Lung (tissue), 12 donors: Measurements from ENCODE around the gene CDC42EP3. TPM values are rescaled to one million over a fixed set of nuclear protein-coding genes. Genes with fewer than 3 reads are reported as not detected.

Experiments used
- ATAC-seq: fragments of 200-7000 bp; cut with Tn5 transposase; one replicate; pipeline ENCODE4 v1.9.1; 2020; ENCODE audit warnings: moderate number of reproducible peaks; ENCODE audit not compliant: insufficient read depth, low FRiP score
- DNase-seq, 3 donors: peaks; one replicate each; pipeline ENCODE4 v3.0.0-alpha.2; 2013 to 2017
- H3K27ac ChIP-seq, 2 donors: one replicate each; pipeline ENCODE4 v1.5.1; 2013; ENCODE audit warnings: mild to moderate bottlenecking in 2 of 2, moderate library complexity in 2 of 2, control low read depth in 1 of 2, inconsistent platforms in 1 of 2, low read depth in 1 of 2, low read length in 1 of 2
- H3K27me3 ChIP-seq, 3 donors: one replicate each; pipeline ENCODE4 v1.5.1; 2013; ENCODE audit warnings: low read length in 2 of 3; ENCODE audit not compliant: control insufficient read depth in 3 of 3, insufficient read depth in 3 of 3
- H3K36me3 ChIP-seq, 4 donors: one replicate each; pipeline ENCODE4 v1.5.1; 2013; ENCODE audit warnings: low read length in 4 of 4, mild to moderate bottlenecking in 1 of 4, moderate library complexity in 1 of 4; ENCODE audit not compliant: control insufficient read depth in 4 of 4, insufficient read depth in 4 of 4
- H3K4me1 ChIP-seq, 5 donors: one replicate each; pipeline ENCODE4 v1.5.1; 2013; ENCODE audit warnings: low read length in 5 of 5, mild to moderate bottlenecking in 2 of 5, moderate library complexity in 1 of 5; ENCODE audit not compliant: control insufficient read depth in 5 of 5, insufficient read depth in 5 of 5
- H3K4me3 ChIP-seq: one replicate; pipeline ENCODE4 v1.5.1; 2013; ENCODE audit warnings: mild to moderate bottlenecking, control low read depth, moderate library complexity
- H3K9ac ChIP-seq, 2 donors: one replicate each; pipeline ENCODE4 v1.5.1; 2013; ENCODE audit warnings: low read length in 2 of 2, control low read depth in 1 of 2; ENCODE audit not compliant: insufficient read depth in 1 of 2
- H3K9me3 ChIP-seq, 4 donors: one replicate each; pipeline ENCODE4 v1.5.1; 2013; ENCODE audit warnings: low read length in 3 of 4, mild to moderate bottlenecking in 1 of 4, moderate library complexity in 1 of 4; ENCODE audit not compliant: control insufficient read depth in 4 of 4, insufficient read depth in 3 of 4
- CTCF ChIP-seq: IDR thresholded peaks from 2 replicates; pipeline ENCODE4 v1.5.1; 2012; ENCODE audit warnings: mild to moderate bottlenecking; ENCODE audit errors: control extremely low read depth, extremely low read depth
- WGBS, 2 donors: extraction: QIAGEN DNeasy Blood & Tissue Kit; methylation state at CpG; one replicate each; pipeline ENCODE4 v1.1.7; 2013; 5-methylcytosine and 5-hydroxymethylcytosine counted together
- polyA plus RNA-seq, 2 donors: library from polyadenylated mRNA; stranded (reverse); fragments of 200-250 nt; gene quantifications; one replicate each; pipeline ENCODE4 v1.2.1, GENCODE V29; 2013
- total RNA-seq, 2 donors: library from RNA; depleted of rRNA in 1 of 2; stranded (reverse); fragments of >200 nt in 1 of 2; gene quantifications; one replicate each; pipeline ENCODE4 v1.2.1, GENCODE V29; 2014 to 2021
- donor health status: control.
- donor health status: control.
- donor health status: Bipolar disorder and iron deficiency.
- donor health status: healthy.
- donor health status: DM: yes; HTN: yes; CAD: no.

Gene CDC42EP3
- total and polyA plus RNA-seq, 4 donors, result 22.9 to 59.0 (median 38.0) TPM

- Histone ChIP-seq H3K9ac (no peak overlapping the region), H3K4me3 (no peak overlapping the region), H3K4me1 (peaks cover 10 to 62% (median 16%) of the 10 kb centered on the region in 5 donors), H3K27ac (peak overlapping the region; percentile 42 to 89), H3K36me3 (peaks cover 0 to 8% (median under 1%) of the 10 kb centered on the region in 4 donors), H3K9me3 (no peaks in the 10 kb centered on the region), H3K27me3 (no peaks in the 10 kb centered on the region)
- no peak for TF ChIP-seq CTCF
- ATAC-seq (no peak), DNase-seq (no peak)
- WGBS, 2 donors, result 95 to 99% methylated on average over 4 of the region's 4 CpGs
Measured at GRCh38 chr2:37657471-37657870, 14.0 kb downstream of the CDC42EP3 start.

GRCh38 chr2:37656512-37657423, 14.7 kb downstream of the CDC42EP3 start:
- ATAC-seq, result no peak
- Histone ChIP-seq H3K36me3 (peaks cover 0 to 5% (median under 1%) of the 10 kb centered on the region in 4 donors), H3K9ac (no peak overlapping the region), H3K4me1 (peaks cover 10 to 58% (median 16%) of the 10 kb centered on the region in 5 donors), H3K9me3 (no peaks in the 10 kb centered on the region), H3K27me3 (no peaks in the 10 kb centered on the region), H3K27ac (peak overlapping the region; percentile 74 to 94), H3K4me3 (no peak overlapping the region)
- no peak for TF ChIP-seq CTCF
- WGBS, 2 donors, result 33 to 52% methylated on average over 11 of the region's 11 CpGs
- peak; percentile 25 to 66 (median 28) for DNase-seq

GRCh38 chr2:37654932-37655841, 16.3 kb downstream of the CDC42EP3 start:
- peak in 2 of 3 donors; percentile 43 for DNase-seq
- Histone ChIP-seq H3K27me3 (no peaks in the 10 kb centered on the region), H3K4me3 (no peak overlapping the region), H3K9ac (no peak overlapping the region), H3K4me1 (peaks cover 10 to 57% (median 16%) of the 10 kb centered on the region in 5 donors), H3K9me3 (no peaks in the 10 kb centered on the region), H3K36me3 (peaks cover 0 to 2% (median under 1%) of the 10 kb centered on the region in 4 donors), H3K27ac (peak overlapping the region; percentile 89 to 94)
- WGBS, 2 donors, result 66 to 79% methylated on average over 7 of the region's 7 CpGs
- ATAC-seq, result no peak
- TF ChIP-seq CTCF, result no peak
